Neutrophil (primary cell): ENCODE measurements around the gene SORBS1.
"Not testable (repeated sequence)": the region's sequence is repeated elsewhere in the genome, so short reads cannot be mapped to it uniquely, and the experiment has no call there.

Experiments used
- H3K27ac ChIP-seq: fragments of 200-600 bp; sonication (generic); 2 replicates; pipeline ENCODE4 v1.5.1; 2016; ENCODE audit warnings: mild to moderate bottlenecking, moderate library complexity
- H3K27me3 ChIP-seq: fragments of 200-600 bp; sonication (generic); 2 replicates; pipeline ENCODE4 v1.6.0; 2016; ENCODE audit warnings: mild to moderate bottlenecking
- H3K36me3 ChIP-seq: fragments of 200-600 bp; sonication (generic); 2 replicates; pipeline ENCODE4 v1.5.1; 2017
- H3K4me1 ChIP-seq, 2 experiments: fragments of 200-600 bp in 1 of 2; sonication (generic) in 1 of 2; 1 replicate in 1 of 2; 2 replicates in 1 of 2; pipeline versions ENCODE4 v1.5.1 to v1.6.1; 2013 to 2016; ENCODE audit warnings: low read depth in 1 of 2, low read length in 1 of 2, mild to moderate bottlenecking in 1 of 2, moderate library complexity in 1 of 2; ENCODE audit not compliant: control insufficient read depth in 1 of 2, insufficient read depth in 1 of 2
- H3K4me3 ChIP-seq, 2 experiments: fragments of 200-600 bp in 1 of 2; sonication (generic) in 1 of 2; 1 replicate in 1 of 2; 2 replicates in 1 of 2; pipeline ENCODE4 v1.5.1; 2013 to 2016; ENCODE audit warnings: low read depth in 1 of 2, low read length in 1 of 2, mild to moderate bottlenecking in 1 of 2, moderate library complexity in 1 of 2
- H3K9me3 ChIP-seq: fragments of 200-600 bp; sonication (generic); 2 replicates; pipeline ENCODE4 v1.5.1; 2016
- CTCF ChIP-seq: fragments of 200-600 bp; sonication (generic); IDR thresholded peaks from 2 replicates; pipeline ENCODE4 v1.5.1; 2016; ENCODE audit warnings: antibody characterized with exemption

SORBS1 gene

GRCh38 chr10:95352684-95353083, 208.5 kb downstream of the SORBS1 start:
- Histone ChIP-seq H3K27ac (no peak overlapping the region), H3K4me3 (no peak overlapping the region), H3K27me3 (no peaks in the 10 kb centered on the region), H3K9me3 (no peaks in the 10 kb centered on the region), H3K36me3 (no peaks in the 10 kb centered on the region), H3K4me1 (no peaks in the 10 kb centered on the region)
- TF ChIP-seq CTCF = no peak

GRCh38 chr10:95350830-95351228, 210.3 kb downstream of the SORBS1 start:
- Histone ChIP-seq H3K9me3 (no peaks in the 10 kb centered on the region), H3K27me3 (no peaks in the 10 kb centered on the region), H3K36me3 (no peaks in the 10 kb centered on the region), H3K4me1 (no peaks in the 10 kb centered on the region), H3K27ac (no peak overlapping the region), H3K4me3 (no peak overlapping the region)
- TF ChIP-seq CTCF = no peak

GRCh38 chr10:95350219-95350829, 210.8 kb downstream of the SORBS1 start:
- Histone ChIP-seq H3K27me3 (no peaks in the 10 kb centered on the region), H3K27ac (no peak overlapping the region), H3K4me3 (no peak overlapping the region), H3K4me1 (no peaks in the 10 kb centered on the region), H3K36me3 (no peaks in the 10 kb centered on the region), H3K9me3 (no peaks in the 10 kb centered on the region)
- no peak for TF ChIP-seq CTCF

GRCh38 chr10:95347402-95347766, 213.8 kb downstream of the SORBS1 start:
- not testable (repeated sequence) for H3K4me3 ChIP-seq, H3K27ac ChIP-seq, H3K9me3 ChIP-seq, H3K36me3 ChIP-seq, H3K4me1 ChIP-seq, H3K27me3 ChIP-seq

GRCh38 chr10:95346715-95347401, 214.3 kb downstream of the SORBS1 start:
- no peak for TF ChIP-seq CTCF
- H3K36me3 ChIP-seq = no peaks in the 10 kb centered on the region
- H3K27ac ChIP-seq = no peak overlapping the region
- H3K27me3 ChIP-seq = no peaks in the 10 kb centered on the region
- no peaks in the 10 kb centered on the region for H3K4me1 ChIP-seq
- H3K4me3 ChIP-seq = no peak overlapping the region
- H3K9me3 ChIP-seq = no peaks in the 10 kb centered on the region

GRCh38 chr10:95343573-95343972, 217.6 kb downstream of the SORBS1 start:
- Histone ChIP-seq H3K27ac (no peak overlapping the region), H3K27me3 (no peaks in the 10 kb centered on the region), H3K4me3 (no peak overlapping the region), H3K9me3 (no peaks in the 10 kb centered on the region), H3K4me1 (no peaks in the 10 kb centered on the region), H3K36me3 (no peaks in the 10 kb centered on the region)
- TF ChIP-seq CTCF = no peak
